ENCODE data around the gene SLC9A5. TPM values are rescaled to one million over a fixed set of nuclear protein-coding genes. Genes with fewer than 3 reads are reported as not detected.

Gene SLC9A5
- total and polyA plus RNA-seq, 2 experiments from 2014 or later, result 4.5 to 5.4 TPM

GRCh38 chr16:67208154-67208896 is 40.5 kb upstream of the SLC9A5 start:
- Mint-ChIP-seq H3K27me3 (ENCODE audit: insufficient read depth, low read depth, poor library complexity) (peaks cover 10% of the 10 kb centered on the region), H3K36me3 (ENCODE audit: low read depth) (no peaks in the 10 kb centered on the region), H3K9me3 (no peaks in the 10 kb centered on the region), H3K27ac (no peak overlapping the region), H3K4me3 (no peak overlapping the region), H3K4me1 (peaks cover 5% of the 10 kb centered on the region; the same call in 2 of the 3 replicates)
- no peaks in the 10 kb centered on the region for H3K79me2 ChIP-seq (replicated peaks; ENCODE audit: insufficient read depth)
- H3K9me2 ChIP-seq (ENCODE audit: insufficient read depth), result no peaks in the 10 kb centered on the region
- H3K27ac ChIP-seq (ENCODE audit: low read depth), result no peak overlapping the region
- ATAC-seq (no peak), DNase-seq (ENCODE audit: low spot score) (no peak)
- H3K4me2 ChIP-seq, result no peak overlapping the region
- H3K4me3 ChIP-seq, result no peak overlapping the region
- no peaks in the 10 kb centered on the region for H3K36me3 ChIP-seq (ENCODE audit: insufficient read depth)
- TF ChIP-seq STAT1 (IDR thresholded peaks at IDR 0.05; ENCODE audit: unreplicated experiment) (no peak), REST (IDR thresholded peaks at IDR 0.05; ENCODE audit: unreplicated experiment) (no peak), NANOG (IDR thresholded peaks at IDR 0.05; ENCODE audit: borderline replicate concordance) (no peak), ETS1 (IDR thresholded peaks at IDR 0.05) (no peak), ZNF331 (CRISPR knock-in tag; IDR thresholded peaks at IDR 0.05; ENCODE audit: low read depth) (no peak), EZH2 (IDR thresholded peaks at IDR 0.05; ENCODE audit: low read depth, unreplicated experiment) (no peak), ZNF114 (CRISPR knock-in tag; IDR thresholded peaks at IDR 0.05) (no peak), JUNB (IDR thresholded peaks at IDR 0.05; ENCODE audit: unreplicated experiment) (no peak), POLR2AphosphoS5 (IDR thresholded peaks at IDR 0.05; ENCODE audit: low read depth) (no peak), ZNF462 (CRISPR knock-in tag; IDR thresholded peaks at IDR 0.05) (no peak), EZH2phosphoT487 (IDR thresholded peaks at IDR 0.05; ENCODE audit: unreplicated experiment) (no peak), CREB1 (CRISPR knock-in tag; IDR thresholded peaks at IDR 0.05; ENCODE audit: low read depth) (no peak), CTCF (conservative IDR thresholded peaks at IDR 0.05; ENCODE audit: low read depth in 2 of 2) (no peak)
- no peaks in the 10 kb centered on the region for H3K27me3 ChIP-seq (ENCODE audit: insufficient read depth)
- H3F3A ChIP-seq (replicated peaks; ENCODE audit: low read depth), result no peaks in the 10 kb centered on the region
- no peaks in the 10 kb centered on the region for H3K4me1 ChIP-seq (ENCODE audit: insufficient read depth)
- H2AFZ ChIP-seq, result no peak overlapping the region
- H4K20me1 ChIP-seq (replicated peaks; ENCODE audit: insufficient read depth), result no peaks in the 10 kb centered on the region; the same call in 1 of the 2 replicates
